Stimulated activated naive B cell treated with anti-CD40 and anti-IgM and Interleukin-4, amounts not matched to agents 10 μg/mL and 1 μg/mL and 100 μg/mL, for 72 hours (primary cell): ENCODE measurements around the gene SLC7A10.

Source experiments
- ATAC-seq, 2 donors: fragments of 150-1000 bp; cut with Tn5 transposase; replicated peaks; 2 replicates each; pipeline ENCODE4 v1.10.0; 2021; ENCODE audit warnings: moderate library complexity in 1 of 2
- DNase-seq: peaks from one replicate; pipeline ENCODE4 v3.0.0; 2021
- H3K27ac Mint-ChIP-seq: one replicate; pipeline ENCODE4 v1.8.0; 2022; ENCODE audit warnings: mild to moderate bottlenecking, mixed read lengths
- H3K27me3 Mint-ChIP-seq, 2 donors: one replicate each; pipeline ENCODE4 v1.8.0; 2022; ENCODE audit warnings: mixed read lengths in 2 of 2
- H3K36me3 Mint-ChIP-seq, 2 donors: one replicate each; pipeline ENCODE4 v1.8.0; 2022; ENCODE audit warnings: mixed read lengths in 2 of 2, mild to moderate bottlenecking in 1 of 2
- H3K4me1 Mint-ChIP-seq, 2 donors: one replicate each; pipeline ENCODE4 v1.8.0; 2022; ENCODE audit warnings: mixed read lengths in 2 of 2, mild to moderate bottlenecking in 1 of 2
- H3K4me3 Mint-ChIP-seq, 2 donors: one replicate each; pipeline ENCODE4 v1.8.0; 2022; ENCODE audit warnings: mild to moderate bottlenecking in 2 of 2, mixed read lengths in 2 of 2, moderate library complexity in 1 of 2
- H3K9me3 Mint-ChIP-seq, 2 donors: one replicate each; pipeline ENCODE4 v1.8.0; 2022; ENCODE audit warnings: mixed read lengths in 2 of 2, mild to moderate bottlenecking in 1 of 2

SLC7A10 gene

DNA sequence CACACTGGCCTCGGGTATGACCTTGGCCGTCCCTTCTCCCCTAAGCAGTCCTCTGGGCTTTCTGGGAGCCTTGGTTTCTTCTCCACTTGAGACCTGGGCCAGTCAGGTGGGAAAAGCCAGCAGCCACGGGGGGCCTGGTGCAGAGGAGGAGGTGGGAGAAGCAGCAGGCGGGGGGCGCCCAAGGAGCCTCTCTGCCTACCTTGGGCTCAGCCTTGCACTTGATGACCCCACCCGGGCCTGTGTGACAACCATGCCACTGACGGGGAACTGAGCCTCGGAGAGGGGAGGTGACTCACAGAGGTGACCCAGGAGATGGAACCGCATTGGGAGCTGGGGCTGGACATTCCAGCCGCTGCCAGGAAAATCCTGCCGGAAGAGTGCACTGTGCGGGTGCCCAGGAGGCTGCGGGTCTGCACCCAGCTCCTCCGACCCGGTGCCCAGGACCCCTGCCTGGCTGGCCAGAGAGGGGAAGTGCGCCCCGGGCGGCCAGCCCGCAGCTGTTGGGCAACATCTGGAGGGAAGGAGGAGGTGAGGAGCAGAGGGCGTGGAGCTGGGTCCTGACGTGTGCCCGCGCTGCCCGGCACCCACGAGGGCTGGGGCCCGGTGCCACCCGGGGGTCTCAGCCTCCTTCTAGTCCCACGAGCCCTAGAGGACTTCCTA is 23.4 kb upstream of the SLC7A10 start:
- H3K9me3 Mint-ChIP-seq: no peaks in the 10 kb centered on the region
- H3K36me3 Mint-ChIP-seq: no peaks in the 10 kb centered on the region
- no peak for DNase-seq

GRCh38 chr19:33248553-33248953 is 22.9 kb upstream of the SLC7A10 start:
- H3K27ac Mint-ChIP-seq: no peak overlapping the region
- DNase-seq (no peak), ATAC-seq (peak; percentile 9 to 17)
- no peaks in the 10 kb centered on the region for H3K36me3 Mint-ChIP-seq
- H3K27me3 Mint-ChIP-seq: peaks cover 0 to 4% of the 10 kb centered on the region in 2 donors
- H3K9me3 Mint-ChIP-seq: no peaks in the 10 kb centered on the region
- no peak overlapping the region for H3K4me3 Mint-ChIP-seq
- H3K4me1 Mint-ChIP-seq: no peaks in the 10 kb centered on the region

More for the DNA sequence above, 23.4 kb upstream of the SLC7A10 start:
- H3K27ac Mint-ChIP-seq: no peak overlapping the region
- no peak overlapping the region for H3K4me3 Mint-ChIP-seq
- H3K27me3 Mint-ChIP-seq: peaks cover 0 to 1% of the 10 kb centered on the region in 2 donors
- peak; percentile 72 to 78 for ATAC-seq
- no peaks in the 10 kb centered on the region for H3K4me1 Mint-ChIP-seq

DNA sequence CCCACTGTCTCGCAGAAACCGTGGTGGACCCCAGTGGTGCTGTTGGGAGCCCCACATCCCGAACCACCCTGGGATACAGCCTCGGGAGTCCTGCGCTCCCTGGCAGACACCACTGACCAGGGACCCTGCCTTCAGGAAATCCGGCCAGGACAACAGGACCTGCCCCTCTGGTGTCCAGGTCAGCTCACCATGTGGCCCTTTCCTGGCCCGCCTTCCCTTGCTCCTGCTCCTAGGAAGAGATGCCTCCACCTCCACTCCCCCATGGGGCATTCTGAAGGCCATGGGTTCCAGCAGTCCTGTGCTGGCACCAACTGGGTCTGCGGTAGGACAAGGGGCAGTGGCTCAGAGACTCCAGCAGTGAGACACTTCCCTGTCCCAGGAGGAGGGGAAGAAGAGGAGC is 22.5 kb upstream of the SLC7A10 start:
- ATAC-seq (no peak), DNase-seq (no peak)
- Mint-ChIP-seq H3K4me3 (no peak overlapping the region), H3K9me3 (no peaks in the 10 kb centered on the region), H3K4me1 (no peaks in the 10 kb centered on the region), H3K27ac (no peak overlapping the region), H3K36me3 (no peaks in the 10 kb centered on the region), H3K27me3 (peaks cover 1 to 4% of the 10 kb centered on the region in 2 donors)

- ATAC-seq (no peak), DNase-seq (no peak)
- Mint-ChIP-seq H3K9me3 (no peaks in the 10 kb centered on the region), H3K27me3 (peaks cover 8 to 9% of the 10 kb centered on the region in 2 donors), H3K4me1 (peaks cover 0 to 2% of the 10 kb centered on the region in 2 donors), H3K4me3 (no peak overlapping the region), H3K27ac (no peak overlapping the region), H3K36me3 (no peaks in the 10 kb centered on the region)
Observed at GRCh38 chr19:33247441-33247819, 21.8 kb upstream of the SLC7A10 start.

DNA sequence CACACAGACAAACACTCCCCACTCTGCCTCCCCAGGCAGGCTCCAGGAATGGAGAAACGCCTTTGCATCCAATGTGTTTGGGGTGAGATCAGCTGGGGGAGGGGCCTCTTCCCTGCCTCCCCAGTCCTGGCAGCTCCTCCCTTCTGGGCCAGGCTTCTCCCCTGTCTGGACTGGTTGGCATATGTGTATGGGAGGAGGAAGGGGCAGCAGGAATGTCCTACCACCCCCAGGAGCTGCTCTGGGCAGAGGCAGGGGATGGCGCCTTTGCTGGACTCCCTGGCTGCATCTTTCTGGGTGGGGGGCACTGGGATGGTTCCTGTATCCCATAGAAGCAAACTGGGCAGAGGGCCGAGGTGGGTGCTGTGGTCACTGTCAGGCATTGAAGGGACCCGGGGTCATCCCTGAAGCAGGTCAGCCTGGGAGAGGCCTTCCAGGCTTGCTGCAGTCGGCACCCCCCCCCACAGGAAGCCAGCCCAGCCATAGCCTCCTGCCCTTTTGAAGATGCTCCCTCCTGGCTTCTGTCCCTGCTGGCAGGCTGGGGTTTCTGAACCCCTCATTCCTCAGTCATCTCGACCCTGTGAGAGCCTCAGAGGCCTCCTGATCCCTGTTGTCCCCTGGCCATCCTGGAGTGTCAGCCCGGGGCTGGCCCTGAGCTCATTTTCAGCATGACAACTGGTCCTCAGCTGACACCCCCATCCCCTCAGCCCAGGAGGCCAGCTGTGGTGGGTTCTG is 21.2 kb upstream of the SLC7A10 start:
- Mint-ChIP-seq H3K4me3 (no peak overlapping the region), H3K4me1 (peaks cover 0 to 2% of the 10 kb centered on the region in 2 donors), H3K9me3 (no peaks in the 10 kb centered on the region), H3K27me3 (peaks cover 8 to 9% of the 10 kb centered on the region in 2 donors), H3K27ac (no peak overlapping the region), H3K36me3 (no peaks in the 10 kb centered on the region)
- no peak for ATAC-seq
- DNase-seq: no peak

GRCh38 chr19:33245948-33246708 is 20.5 kb upstream of the SLC7A10 start:
- DNase-seq: no peak
- H3K27me3 Mint-ChIP-seq: peaks cover 8 to 9% of the 10 kb centered on the region in 2 donors
- H3K27ac Mint-ChIP-seq: no peak overlapping the region
- no peak for ATAC-seq
- no peaks in the 10 kb centered on the region for H3K36me3 Mint-ChIP-seq
- no peaks in the 10 kb centered on the region for H3K9me3 Mint-ChIP-seq
- H3K4me1 Mint-ChIP-seq: peaks cover 0 to 2% of the 10 kb centered on the region in 2 donors
- H3K4me3 Mint-ChIP-seq: no peak overlapping the region

DNA sequence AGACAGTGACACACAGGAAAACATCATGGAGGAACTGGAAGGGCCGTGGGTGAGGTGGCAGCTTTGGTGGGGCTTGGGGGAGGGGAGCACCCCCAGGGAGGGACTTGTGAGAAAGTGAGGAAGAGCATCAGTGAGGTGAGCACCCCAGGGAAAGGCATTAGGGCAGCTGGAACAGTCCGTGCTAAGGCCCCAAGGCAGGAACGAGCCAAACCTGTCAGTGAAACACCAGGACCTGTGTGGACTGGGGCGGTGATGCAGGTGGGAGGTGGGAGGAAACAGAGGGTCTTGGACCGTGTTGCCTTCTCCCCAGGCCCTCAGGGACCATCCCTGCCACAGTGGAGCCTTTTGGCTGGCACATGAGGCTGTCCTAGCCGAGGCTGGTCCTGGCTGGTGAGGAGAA is 17.3 kb upstream of the SLC7A10 start:
- DNase-seq (no peak), ATAC-seq (no peak)
- Mint-ChIP-seq H3K27ac (no peak overlapping the region), H3K9me3 (no peaks in the 10 kb centered on the region), H3K4me3 (no peak overlapping the region), H3K36me3 (no peaks in the 10 kb centered on the region), H3K4me1 (peaks cover 0 to 2% of the 10 kb centered on the region in 2 donors), H3K27me3 (peaks cover 10% of the 10 kb centered on the region in 2 donors)

DNA sequence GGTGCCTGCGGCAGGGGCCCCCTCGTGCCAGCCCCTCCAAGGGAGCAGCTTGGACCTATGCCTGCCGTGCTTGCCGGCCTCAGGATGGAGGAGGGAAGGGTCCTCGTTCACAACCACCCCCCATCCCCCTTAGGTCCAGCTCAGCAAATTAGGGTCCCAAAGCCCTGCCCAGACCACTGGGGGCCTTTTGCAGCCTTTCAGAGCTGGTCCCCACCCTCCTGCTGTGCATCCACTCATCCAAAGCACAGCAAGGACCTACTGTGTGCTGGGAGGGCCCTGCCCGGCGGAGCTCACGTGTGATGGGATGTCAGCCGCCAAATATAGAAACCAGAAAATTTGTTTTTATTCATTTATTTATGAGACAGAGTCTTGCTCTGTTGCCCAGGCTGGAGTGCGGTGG is 16.5 kb upstream of the SLC7A10 start:
- Mint-ChIP-seq H3K4me1 (peaks cover 0 to 2% of the 10 kb centered on the region in 2 donors), H3K27ac (no peak overlapping the region), H3K36me3 (no peaks in the 10 kb centered on the region), H3K9me3 (no peaks in the 10 kb centered on the region), H3K4me3 (no peak overlapping the region), H3K27me3 (peaks cover 13 to 17% of the 10 kb centered on the region in 2 donors)
- ATAC-seq: no peak
- no peak for DNase-seq

- no peaks in the 10 kb centered on the region for H3K36me3 Mint-ChIP-seq
- H3K27ac Mint-ChIP-seq: no peak overlapping the region
- H3K4me1 Mint-ChIP-seq: peaks cover 0 to 2% of the 10 kb centered on the region in 2 donors
- H3K9me3 Mint-ChIP-seq: no peaks in the 10 kb centered on the region
- no peak overlapping the region for H3K4me3 Mint-ChIP-seq
- peaks cover 13 to 18% of the 10 kb centered on the region in 2 donors for H3K27me3 Mint-ChIP-seq
- DNase-seq (no peak), ATAC-seq (peak; percentile 57)
Observed at GRCh38 chr19:33241530-33242101, 16.0 kb upstream of the SLC7A10 start.

GRCh38 chr19:33241091-33241529 is 15.5 kb upstream of the SLC7A10 start:
- H3K4me3 Mint-ChIP-seq: no peak overlapping the region
- ATAC-seq: peak in 1 of 2 donors; percentile 16

GRCh38 chr19:33240181-33240771 is 14.6 kb upstream of the SLC7A10 start:
- Mint-ChIP-seq H3K36me3 (no peaks in the 10 kb centered on the region), H3K27ac (no peak overlapping the region), H3K4me1 (peaks cover 4 to 5% of the 10 kb centered on the region in 2 donors), H3K4me3 (no peak overlapping the region), H3K9me3 (no peaks in the 10 kb centered on the region), H3K27me3 (peaks cover 16 to 21% of the 10 kb centered on the region in 2 donors)
- DNase-seq: no peak
- ATAC-seq: no peak

More at GRCh38 chr19:33241091-33241529, 15.5 kb upstream of the SLC7A10 start:
- peaks cover 0 to 2% of the 10 kb centered on the region in 2 donors for H3K4me1 Mint-ChIP-seq
- DNase-seq: no peak
- H3K9me3 Mint-ChIP-seq: no peaks in the 10 kb centered on the region
- no peaks in the 10 kb centered on the region for H3K36me3 Mint-ChIP-seq
- no peak overlapping the region for H3K27ac Mint-ChIP-seq
- peaks cover 13 to 18% of the 10 kb centered on the region in 2 donors for H3K27me3 Mint-ChIP-seq

GRCh38 chr19:33239223-33239975 is 13.7 kb upstream of the SLC7A10 start:
- DNase-seq (no peak), ATAC-seq (no peak)
- Mint-ChIP-seq H3K36me3 (no peaks in the 10 kb centered on the region), H3K9me3 (no peaks in the 10 kb centered on the region), H3K4me1 (peaks cover 6 to 8% of the 10 kb centered on the region in 2 donors), H3K27ac (no peak overlapping the region), H3K4me3 (no peak overlapping the region), H3K27me3 (peaks cover 19 to 25% of the 10 kb centered on the region in 2 donors)

DNA sequence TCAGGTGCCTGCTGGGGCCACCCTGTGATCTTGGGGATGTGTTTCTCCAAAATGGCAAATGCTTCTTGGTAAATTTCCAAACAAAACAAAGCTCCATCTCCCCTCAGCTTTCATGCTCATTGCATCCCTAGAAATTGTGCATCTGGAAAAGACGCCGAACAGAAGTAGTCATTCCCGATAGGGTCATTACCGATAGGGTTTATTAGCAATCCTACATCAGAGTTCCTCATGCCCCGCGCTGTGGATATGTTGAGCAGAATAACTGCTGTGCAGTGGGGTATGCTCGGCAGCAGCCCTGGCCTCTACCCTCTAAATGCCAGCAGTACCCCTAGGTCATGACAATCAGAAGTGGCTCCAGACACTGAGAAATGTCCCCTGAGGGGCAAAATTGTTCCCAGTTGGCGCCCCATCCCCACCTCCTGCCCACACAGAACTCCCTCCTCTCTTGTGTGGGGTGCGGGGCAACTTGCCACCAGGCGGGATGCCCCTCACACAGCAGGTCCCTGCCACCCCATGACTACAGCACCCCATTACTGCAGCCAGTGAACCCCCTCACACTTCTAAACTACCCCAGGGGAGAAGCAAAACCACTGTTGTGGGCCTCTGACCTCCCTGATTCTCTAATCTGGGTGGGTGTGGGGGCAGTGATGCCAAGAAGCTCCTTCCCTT is 13.0 kb upstream of the SLC7A10 start:
- Mint-ChIP-seq H3K4me1 (peaks cover 6 to 8% of the 10 kb centered on the region in 2 donors), H3K27ac (no peak overlapping the region), H3K27me3 (peaks cover 15 to 25% of the 10 kb centered on the region in 2 donors), H3K4me3 (no peak overlapping the region), H3K9me3 (no peaks in the 10 kb centered on the region), H3K36me3 (no peaks in the 10 kb centered on the region)
- ATAC-seq (no peak), DNase-seq (no peak)
